GM18498 (cell line): ENCODE results near the gene KERA.

ENCODE experiments used
- ATAC-seq: cut with Tn5 transposase; IDR thresholded peaks from one replicate; pipeline ENCODE4 v1.9.1; 2021; ENCODE audit warnings: mild to moderate bottlenecking, moderate library complexity; ENCODE audit not compliant: unreplicated experiment

Gene KERA

DNA sequence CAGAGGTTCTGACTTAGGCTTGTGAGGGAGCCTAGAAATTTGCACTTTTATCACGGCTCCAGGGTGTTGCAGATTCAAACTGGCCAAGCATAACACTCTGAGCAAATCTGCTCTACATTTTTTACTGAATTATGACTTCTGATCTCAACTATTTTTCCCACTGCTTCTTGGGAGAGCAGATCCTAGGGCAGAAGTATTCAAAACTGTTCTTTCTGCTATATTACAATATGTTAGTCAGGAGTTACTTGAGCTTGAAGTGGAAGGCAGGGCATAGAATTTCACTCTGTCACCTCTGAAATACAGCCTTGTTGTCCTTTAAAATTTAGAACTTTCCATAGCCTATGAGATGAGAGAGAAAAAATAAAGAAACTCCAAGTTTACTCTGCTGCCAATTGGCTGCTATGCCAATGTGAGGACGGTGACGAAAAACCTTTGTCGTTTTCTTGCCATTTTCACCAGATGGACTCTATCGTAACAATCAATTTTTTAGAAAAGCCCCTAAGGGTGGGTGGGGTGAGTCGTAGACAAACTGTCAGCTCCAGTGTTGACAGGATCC is 16.4 kb upstream of the KERA start:
- no peak for ATAC-seq

DNA sequence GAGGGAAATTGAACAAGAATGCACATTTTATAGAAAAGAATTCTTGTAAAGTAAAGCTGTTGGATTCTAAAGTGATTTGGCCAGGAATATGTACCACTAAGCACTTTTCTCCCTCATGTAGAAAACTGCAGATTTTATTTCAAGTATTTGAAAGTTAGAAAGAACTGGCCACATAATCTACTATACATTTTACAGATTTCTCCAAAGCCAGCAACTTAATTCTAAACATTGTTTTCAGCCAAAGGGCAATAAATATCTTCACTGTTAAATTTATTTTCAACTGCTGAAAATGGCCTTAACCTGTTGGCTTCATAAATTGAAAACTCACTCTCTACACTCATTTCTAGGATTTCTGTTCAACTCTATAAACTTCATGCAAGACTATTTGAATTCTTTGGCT is 15.6 kb upstream of the KERA start:
- ATAC-seq = no peak

DNA sequence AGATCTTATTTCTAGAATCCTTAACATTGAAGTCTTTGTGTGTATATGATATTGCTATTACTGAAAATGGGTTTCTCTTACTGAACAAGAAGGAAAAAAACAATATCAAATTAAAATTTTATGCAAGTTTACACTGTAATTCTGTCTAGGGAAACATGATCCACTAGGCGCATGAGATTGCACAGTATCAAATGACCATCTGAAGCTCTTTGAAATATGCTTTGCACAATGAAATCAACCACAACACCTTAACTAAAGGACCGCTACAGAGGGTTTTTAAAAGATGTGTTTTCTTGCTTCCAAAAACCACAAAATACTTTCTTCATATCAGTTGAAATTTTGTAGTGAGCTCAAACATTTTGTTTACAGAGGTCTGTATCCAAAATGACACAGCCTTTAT is 15.1 kb upstream of the KERA start:
- ATAC-seq = no peak

GRCh38 chr12:91070936-91071335 is 13.1 kb upstream of the KERA start:
- ATAC-seq = no peak

GRCh38 chr12:91065396-91065795 is 7.6 kb upstream of the KERA start:
- no peak for ATAC-seq

DNA sequence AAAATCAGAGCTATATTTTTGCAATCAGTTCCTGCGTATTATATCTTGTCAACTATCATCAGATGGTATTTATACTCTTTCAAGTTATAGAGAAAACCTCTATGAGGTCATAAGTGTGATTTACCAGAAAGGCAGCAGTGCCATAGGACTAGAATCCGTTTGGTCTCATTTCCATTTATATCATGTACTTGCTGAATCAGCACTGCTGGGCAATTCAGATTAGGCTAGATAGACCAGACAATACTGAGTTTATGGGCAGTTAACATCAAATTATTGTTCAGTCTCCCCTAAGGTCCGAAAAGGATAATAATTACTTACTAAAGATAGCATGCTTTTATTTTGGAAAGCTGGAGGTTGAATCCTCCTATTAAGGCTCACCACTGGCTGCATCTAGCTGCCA is 6.8 kb upstream of the KERA start:
- ATAC-seq = no peak

- ATAC-seq = no peak
Measured at GRCh38 chr12:91061091-91061490, 3.3 kb upstream of the KERA start.

DNA sequence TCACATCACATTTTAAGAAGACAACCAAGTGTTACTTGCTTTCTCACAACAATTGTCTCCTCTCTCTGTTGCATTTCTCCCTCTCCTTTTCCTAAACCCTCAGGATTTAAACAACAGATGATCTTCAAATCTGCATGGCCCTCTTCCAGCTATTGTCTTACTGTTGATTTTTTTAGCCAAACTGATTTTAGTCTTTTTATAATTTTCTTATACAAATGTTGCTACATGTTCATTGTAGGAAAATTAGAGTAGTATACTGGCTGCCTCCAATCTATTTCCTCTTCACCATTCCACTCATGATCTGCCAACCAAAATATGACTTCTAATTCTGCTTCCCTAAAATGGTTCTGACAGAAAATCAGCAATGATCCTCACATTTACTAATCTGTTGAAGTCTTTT is 1.4 kb upstream of the KERA start:
- ATAC-seq = no peak

- ATAC-seq = no peak
Measured at GRCh38 chr12:91058786-91059185, 962 bp upstream of the KERA start.

GRCh38 chr12:91056488-91056887 is 1.3 kb downstream of the KERA start:
- no peak for ATAC-seq

DNA sequence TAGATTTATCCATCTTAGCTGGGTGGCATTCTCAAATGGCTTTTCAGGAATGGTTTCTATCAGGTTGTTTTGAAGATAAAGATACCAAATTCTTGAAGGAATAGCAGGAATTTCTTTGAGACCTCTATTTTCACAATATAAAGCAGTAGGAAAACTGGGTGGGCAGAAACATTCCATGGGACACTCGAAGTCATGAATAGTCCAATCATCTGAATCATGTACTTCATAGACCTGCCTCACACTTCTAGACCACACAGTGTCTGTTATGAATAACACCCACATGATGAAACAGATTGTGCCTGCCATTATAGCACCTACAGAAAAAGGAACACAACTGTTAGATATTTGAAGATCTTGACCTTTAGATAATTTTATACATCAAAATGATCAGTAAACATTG is 1.8 kb downstream of the KERA start:
- ATAC-seq = no peak

- no peak for ATAC-seq
Measured at GRCh38 chr12:91053951-91054715, 3.7 kb downstream of the KERA start.

DNA sequence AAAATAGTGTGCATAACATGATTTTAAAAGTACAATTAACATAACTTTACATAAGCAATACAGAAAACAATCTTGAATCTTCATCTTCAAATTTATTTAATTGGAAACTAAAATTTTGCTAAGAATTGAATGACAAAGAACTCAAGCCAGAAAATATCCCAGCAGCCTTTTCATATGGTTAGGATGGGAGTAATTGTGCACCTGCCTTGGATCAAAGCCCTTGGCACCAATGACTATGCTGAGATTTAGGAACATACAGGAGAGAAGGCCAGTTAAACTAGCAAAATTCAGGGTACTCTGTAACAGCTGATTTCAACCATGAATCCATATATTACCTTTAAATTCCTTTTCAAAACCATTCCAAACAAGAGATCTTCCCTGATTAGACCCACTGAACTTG is 5.8 kb downstream of the KERA start:
- no peak for ATAC-seq

GRCh38 chr12:91044586-91044985 is 13.2 kb downstream of the KERA start:
- ATAC-seq = no peak

DNA sequence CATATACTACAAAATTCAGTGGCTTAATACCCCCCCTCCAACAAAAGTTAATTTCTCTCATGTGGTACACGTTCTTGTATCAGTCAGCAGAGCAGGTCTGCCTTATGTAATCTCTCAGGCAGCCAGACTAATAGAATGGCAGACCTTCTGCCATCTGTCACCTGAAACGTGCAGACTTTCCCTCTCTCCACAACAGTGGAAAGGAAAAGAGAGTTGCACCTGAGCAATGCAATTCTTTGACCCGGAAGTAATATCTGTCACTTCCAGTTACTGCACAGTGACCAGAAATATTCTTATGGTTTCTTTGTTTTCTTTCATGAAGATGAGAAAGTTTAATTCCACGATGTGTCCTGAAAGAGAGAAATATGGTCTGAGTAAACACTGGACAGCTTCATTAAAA is 14.4 kb downstream of the KERA start:
- no peak for ATAC-seq

DNA sequence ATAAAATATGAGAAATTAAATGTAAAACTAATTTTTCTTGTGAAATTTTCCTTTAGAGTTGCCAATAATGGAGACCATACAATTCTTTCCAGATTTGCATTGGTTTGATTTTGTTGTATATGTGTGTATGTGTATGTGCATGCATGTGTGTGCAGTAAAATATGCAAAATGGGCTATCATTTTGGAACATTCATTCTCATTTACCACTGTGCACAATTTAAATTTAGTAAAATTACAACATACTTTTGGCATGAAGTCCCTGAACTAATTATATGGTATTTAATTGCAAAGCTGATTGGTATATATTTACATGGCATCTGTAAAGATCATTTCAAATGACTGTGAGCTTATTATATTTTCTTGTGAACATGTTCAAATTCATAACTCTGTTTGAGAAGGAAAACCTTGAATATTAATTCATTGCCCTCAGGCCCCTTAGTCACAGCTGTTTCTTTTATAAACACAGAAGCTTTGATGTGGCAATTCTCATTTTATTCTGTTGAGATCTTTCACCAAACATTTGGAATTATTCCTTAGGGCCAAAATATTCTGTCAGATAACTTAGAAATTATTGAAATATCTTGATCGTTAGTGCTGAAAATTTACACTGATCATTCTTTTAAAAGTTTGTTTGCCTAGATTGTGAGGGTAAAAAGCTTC is 17.6 kb downstream of the KERA start:
- ATAC-seq = no peak

- ATAC-seq = no peak
Measured at GRCh38 chr12:91037276-91037675, 20.5 kb downstream of the KERA start.

DNA sequence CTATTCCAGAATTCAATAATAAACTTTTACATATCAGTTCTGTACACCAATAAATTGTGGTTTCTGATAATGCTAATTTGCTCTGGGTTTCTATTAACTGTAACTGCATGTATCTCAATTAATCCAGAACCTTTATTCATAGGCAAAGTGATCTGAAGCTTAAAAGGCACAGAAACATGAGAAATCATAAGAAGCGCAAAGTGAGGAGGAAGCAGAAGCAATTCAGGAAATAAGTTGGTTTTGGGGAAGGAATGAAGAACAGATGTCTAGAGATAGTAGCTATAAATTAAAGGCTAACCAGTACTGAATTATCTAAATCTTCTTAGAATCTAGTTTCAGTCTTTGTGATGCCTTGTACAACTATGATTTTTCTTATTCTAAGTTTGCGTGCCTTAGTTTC is 24.6 kb downstream of the KERA start:
- no peak for ATAC-seq

DNA sequence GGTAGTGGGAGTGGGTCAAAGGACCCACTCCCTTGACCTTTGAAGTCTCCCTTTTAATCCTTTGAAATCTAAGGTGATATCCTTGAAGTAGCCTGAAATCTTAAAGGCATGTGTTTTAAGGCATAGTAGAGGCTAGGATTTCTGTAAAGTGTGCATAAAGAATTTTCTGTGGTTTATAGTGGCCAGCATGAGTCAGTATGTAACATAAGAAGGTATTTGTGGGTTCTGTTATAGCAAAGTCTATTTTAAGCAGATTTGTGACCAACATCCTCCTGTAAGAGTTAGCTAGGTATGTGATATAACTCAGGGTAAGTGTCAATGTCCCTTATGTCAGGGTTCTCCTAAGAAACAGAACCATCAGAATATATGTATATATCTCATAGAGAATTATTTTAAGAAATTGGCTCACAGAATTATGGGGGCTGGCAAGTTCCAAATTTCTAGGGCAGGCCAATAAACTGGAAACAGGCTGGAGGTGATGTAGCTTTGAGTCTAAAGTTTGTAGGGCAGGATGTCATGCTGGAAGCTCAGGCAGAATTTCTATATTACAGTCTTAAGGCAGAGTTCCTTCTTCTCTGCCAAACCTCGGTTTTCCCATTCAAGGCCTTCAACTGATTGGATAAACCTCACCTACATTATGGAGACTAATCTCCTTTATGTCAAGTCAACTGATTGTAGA is 34.4 kb downstream of the KERA start:
- ATAC-seq = peak; percentile 59

- ATAC-seq = no peak
Measured at GRCh38 chr12:91021076-91021475, 36.7 kb downstream of the KERA start.

DNA sequence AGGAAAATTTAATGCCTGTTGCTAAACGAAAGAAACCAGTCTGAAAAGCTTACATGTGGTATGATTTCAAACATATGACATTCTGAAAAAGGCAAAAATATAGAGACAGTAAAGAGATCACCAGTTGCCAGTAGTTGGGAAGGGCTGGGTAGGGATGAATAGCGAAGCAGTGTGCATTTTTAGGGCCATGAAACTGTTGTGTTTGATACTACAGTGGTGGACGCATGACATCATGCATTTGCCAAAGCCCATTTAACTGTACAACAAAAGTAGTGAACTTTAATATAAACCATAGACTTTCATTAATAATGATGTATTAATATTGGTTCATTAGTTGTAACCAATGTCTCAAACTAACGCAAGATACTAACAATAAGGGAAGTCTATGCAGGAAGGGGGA is 38.4 kb downstream of the KERA start:
- ATAC-seq = no peak
